NCI-H1092 (cell line): ENCODE measurements around the gene GRB14.
"Not testable (repeated sequence)": the region's sequence is repeated elsewhere in the genome, so short reads cannot be mapped to it uniquely, and the experiment has no call there.

ENCODE experiments used
- DNase-seq: peaks from one replicate; lab custom pipeline; 2025; lab: John Stamatoyannopoulos, UW

GRB14 gene

DNA sequence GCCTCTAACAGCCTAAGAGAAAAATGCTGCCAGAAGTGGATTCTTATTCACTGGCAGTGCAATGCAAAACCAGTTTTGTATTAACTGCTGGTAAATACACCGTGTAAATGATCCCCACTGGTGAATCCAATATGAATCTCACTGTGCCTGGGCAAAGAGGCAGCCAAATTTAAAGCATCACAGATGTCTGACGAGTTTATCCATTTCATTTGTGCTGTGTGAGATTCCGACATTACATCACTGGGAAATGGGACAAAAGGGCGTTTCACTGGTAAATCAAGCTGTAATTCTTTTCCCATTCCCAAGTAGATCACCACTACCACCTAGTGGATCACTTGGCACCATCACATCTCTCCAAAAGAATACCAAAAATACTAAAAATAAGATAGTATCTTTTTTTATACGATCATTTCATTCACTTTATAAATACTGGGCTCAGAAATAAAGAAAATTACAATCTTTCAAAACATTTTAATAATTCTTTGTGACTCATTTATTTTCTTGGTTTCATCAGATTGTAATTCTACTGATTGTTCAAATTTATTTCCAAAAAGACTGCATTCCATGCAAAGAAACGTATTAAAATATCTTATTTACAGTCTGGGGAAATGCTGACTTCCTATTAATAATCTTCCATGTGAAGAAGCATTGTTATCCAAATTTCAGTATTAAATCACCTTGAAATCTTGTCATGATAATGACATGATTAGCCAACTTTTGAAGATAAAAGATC is 125.6 kb downstream of the GRB14 start:
- DNase-seq, result no peak

DNA sequence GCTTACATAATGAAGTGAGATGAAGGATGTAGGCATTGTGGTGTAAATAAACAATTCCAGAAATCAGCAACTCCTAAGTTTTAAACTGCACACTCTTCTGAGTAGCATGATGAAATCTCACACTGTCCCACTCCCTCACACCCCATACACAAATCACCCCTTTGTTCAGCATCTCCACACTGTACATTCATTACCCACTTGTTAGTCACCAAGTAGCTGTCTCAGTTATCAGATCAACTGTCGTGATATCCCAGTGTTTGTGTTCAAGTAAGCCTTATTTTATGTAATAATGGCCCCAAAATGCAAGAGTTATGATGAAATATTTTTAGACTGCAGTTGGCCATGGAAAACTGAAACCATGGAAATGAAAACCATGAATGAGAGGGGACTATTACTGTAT is 135.7 kb downstream of the GRB14 start:
- DNase-seq, result no peak

DNA sequence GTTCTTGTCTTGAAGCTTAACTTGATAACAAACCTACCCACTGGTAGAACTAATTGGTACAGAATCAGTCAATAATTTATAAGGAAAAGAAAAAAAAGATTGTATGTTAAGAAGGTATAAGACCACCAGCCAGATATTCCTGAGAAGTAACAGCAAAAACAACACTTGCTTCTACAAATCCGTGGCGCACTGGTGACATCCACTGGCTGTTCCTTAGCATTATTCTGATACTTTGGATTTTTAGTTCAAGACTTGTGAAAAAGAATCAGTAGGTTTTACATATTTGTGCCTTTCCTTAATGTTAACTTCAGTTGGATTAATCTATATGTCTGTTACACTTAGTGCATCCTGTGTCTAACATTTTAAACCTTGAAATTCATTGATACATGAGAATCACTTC is 141.8 kb downstream of the GRB14 start:
- no peak for DNase-seq

DNA sequence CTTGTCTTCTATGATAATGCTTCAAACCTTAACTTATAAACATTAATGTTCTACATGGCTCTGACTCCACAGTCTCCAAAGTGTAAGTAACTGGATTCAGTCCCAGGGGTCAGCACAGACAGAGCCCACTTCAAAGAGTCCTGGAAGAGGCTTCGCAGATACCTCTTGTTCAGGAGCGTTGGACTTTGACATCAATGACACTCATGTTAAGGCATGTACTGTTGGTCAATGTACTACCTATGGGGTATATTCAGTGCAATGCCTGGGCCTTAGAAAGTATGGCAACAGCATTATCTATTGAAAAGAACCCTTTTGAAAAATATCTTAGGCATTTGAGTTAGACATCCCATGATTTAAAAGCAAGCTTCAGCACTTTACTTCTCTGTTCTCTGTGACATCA is 143.1 kb downstream of the GRB14 start:
- DNase-seq, result no peak

GRCh38 chr2:164474873-164475272 is 146.4 kb downstream of the GRB14 start:
- DNase-seq, result no peak

DNA sequence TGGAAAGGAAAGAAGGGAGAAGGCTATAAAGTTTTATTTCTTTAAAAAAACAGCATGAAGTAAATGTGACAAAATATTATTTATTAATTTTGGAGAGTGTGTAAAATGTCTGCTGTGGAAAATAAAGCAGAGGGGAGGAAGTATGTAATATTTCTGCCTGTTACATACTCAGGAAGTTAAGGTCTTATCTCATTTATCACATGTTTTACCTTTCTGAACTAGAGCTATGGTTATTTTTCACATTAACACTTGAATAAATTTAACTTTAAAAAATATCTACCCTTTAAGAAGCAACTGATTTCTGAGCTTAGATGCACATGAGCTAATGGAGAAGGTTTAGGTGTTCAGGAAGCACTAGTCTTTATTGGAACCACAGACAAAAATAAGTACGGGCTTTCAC is 148.3 kb downstream of the GRB14 start:
- DNase-seq, result no peak

- not testable (repeated sequence) for DNase-seq
These were observed 156.2 kb downstream of the GRB14 start for GRCh38 chr2:164465047-164465446.

DNA sequence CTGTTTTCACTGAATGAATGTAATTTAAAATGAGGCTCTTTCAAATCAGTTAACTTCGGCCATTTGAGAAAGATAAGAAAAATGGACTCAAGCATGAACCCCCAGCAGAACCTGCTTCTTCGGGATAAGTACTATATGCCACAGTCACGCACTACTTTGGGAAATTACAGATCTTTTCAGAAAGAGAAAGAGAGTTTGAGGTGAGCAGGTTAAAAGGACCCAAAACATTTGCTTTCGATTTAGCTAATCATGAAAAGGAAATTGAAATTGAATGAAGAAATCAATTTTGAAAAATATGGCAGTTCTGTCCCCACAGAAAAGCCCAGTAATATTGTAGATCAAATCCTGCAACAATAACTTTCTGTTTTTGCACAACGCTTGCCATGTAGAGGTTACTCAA is 156.9 kb downstream of the GRB14 start:
- DNase-seq, result no peak

DNA sequence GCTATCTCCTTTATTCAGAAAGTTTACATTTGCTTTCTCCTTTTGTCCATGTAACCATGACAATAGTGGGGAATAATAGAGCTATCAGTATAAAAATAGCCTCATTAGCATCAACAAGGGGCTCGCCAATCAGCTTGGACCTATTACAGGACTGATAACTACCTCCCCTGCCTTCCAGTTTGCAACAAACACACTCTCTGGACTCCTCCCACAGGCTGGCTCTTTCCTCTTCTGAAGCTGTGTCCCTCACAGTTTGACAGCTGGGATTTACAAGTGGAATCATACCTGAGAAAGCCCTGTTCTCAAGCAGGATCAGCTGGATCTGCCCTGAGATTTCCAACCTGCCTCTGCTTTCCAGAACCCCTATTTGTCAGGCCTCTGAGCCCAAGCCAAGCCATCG is 162.5 kb downstream of the GRB14 start:
- no peak for DNase-seq

DNA sequence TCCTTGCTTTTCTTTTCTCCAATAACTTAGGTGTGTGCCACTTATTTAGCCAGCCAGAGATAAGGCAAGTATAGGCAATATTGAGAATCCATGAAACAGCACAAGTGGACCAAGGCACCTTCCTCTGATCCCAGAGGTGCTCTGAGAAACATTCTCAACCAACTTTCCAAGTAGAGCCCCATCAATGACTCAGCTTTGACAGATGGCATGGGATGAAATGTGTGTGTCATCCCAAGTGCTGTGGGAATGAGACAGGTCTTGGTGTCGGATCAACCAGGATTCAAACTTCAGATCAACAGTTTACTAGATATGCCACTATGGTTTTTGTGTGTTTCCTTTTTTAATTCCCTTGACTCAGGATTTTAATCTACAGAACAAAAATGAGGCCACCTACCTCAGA is 164.0 kb downstream of the GRB14 start:
- DNase-seq, result no peak

DNA sequence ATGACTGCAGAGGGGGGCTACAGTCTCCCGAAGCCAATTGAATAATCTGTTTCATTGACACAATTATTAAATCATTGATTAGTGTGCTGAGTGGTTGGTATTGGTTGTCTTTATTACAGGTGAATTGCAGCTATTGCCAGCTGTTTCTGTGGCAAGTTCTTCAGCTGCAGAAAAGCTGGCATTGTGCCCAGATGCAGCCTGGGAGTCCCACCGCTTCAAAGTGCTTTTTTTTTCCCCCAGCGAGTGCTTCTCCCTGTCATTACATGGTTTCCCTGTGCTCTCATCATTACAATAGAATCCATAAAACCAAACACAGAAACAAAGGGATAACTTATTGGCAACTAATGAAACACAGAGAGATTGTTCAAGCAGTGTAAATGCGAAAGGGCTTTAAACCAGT is 164.7 kb downstream of the GRB14 start:
- peak; percentile 82 for DNase-seq

DNA sequence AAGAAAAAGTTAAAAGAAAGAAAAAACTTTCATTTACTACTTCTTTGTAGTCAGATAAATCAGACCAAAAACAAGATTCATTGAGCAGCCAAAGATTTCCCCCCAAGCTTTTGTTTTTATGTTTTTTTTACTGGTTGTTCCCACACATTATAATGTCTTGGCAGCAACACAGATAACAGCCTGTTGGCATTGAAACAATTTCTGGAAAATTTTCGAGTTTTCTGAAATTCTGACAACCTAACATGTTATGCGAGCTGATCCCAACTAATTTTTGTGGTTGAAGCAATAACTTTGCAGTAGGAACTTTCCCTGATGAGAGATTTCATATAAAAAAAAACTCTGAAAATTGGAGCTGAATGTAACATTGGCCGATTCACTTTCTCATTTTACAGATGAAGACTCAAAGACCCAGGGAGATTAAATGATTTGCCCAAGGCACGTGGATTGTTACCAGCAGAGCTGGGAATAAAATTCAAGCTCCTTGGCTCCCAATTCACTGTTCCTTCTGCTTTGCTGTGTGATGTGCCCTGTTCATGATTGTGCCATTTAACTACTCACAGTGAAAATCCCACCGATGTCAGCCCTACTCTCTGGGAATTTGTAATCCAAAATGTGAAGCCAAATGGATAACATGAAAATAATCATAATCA is 167.5 kb downstream of the GRB14 start:
- DNase-seq, result no peak

DNA sequence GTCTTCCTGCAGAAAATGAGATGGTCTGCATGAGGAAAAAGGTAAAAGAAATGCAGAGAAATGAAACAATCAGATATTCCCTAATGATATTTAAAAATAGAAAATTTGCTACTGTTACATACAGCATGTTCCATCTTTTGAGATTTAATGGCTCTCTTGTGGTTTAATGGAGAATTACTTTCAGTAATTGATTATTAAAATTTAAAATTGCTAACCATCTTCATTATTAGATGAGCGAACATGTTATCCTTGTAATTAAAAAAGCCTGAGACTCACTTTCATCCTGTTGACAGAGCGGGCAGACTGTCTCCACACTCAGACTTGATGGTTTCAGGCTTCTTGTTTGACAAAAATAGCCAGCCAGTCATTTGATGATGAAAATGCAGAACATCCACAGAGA is 171.0 kb downstream of the GRB14 start:
- no peak for DNase-seq

- DNase-seq, result no peak
These were observed 171.6 kb downstream of the GRB14 start for GRCh38 chr2:164449706-164450105.

DNA sequence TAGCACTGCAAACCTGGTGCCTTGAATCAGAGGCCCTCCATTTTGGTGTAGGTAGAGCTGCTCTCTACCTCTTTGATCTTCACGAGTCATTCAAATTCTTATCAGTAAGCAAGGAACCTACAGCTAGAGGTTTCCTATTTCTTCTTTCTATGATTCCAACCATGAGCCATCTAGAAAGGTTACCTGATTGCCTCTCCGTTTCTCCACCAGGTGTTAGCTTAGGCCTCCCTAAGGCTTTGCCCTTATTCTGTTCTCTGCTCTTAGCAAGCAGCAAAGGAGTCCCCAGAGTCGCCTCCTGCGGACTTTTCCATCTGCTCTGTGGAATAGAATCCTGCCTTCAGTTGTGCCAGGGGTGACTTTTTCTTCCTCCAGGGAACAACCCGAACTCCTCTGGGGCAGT is 173.6 kb downstream of the GRB14 start:
- DNase-seq, result no peak
